ENCODE measurements around the gene HS2ST1. TPM values are rescaled to one million over a fixed set of nuclear protein-coding genes. Genes with fewer than 3 reads are reported as not detected.

The HS2ST1 gene
- total RNA-seq, 1 experiment from 2014 or later, result 35.0 TPM

GRCh38 chr1:87104945-87105344 is 190.5 kb downstream of the HS2ST1 start:
- peaks cover 4% of the 10 kb centered on the region; the same call in 1 of the 2 replicates for H3K9me3 ChIP-seq (ENCODE audit: insufficient read depth, low read depth)
- no peaks in the 10 kb centered on the region for H4K20me1 ChIP-seq (ENCODE audit: insufficient read depth)
- POLR2A ChIA-PET (ENCODE audit: unreplicated experiment), result no interaction called here
- intact Hi-C loops (cut with micrococcal nuclease; ENCODE audit: unreplicated experiment), result no loop called here
- peaks cover 31% of the 10 kb centered on the region for H3K4me1 ChIP-seq (replicated peaks; ENCODE audit: insufficient read depth)
- no TSS peak for BruUV-seq (replicated peaks)
- peaks cover 15% of the 10 kb centered on the region; the same call in 1 of the 2 replicates for H3F3A ChIP-seq (ENCODE audit: insufficient read depth, low read depth)
- peak in 1 of 2 experiments; percentile 63 for DNase-seq
- peak overlapping the region; percentile 44 for H3K4me2 ChIP-seq
- no peaks in the 10 kb centered on the region for H3K79me2 ChIP-seq (ENCODE audit: low read depth)
- no peaks in the 10 kb centered on the region for H3K9me2 ChIP-seq (ENCODE audit: insufficient read depth)
- H3K27ac ChIP-seq, result peak overlapping the region; percentile 63
- H3K4me3 ChIP-seq, result no peak overlapping the region
- H3K36me3 ChIP-seq (ENCODE audit: low read depth), result no peaks in the 10 kb centered on the region
- no peak overlapping the region for H2AFZ ChIP-seq
- H3K27me3 ChIP-seq (ENCODE audit: insufficient read depth, low read depth), result no peaks in the 10 kb centered on the region
- TF ChIP-seq CTCF (conservative IDR thresholded peaks at IDR 0.05), result no peak
- no peak for TF ChIP-seq EZH2 (IDR thresholded peaks at IDR 0.05; ENCODE audit: low read depth)
- CTCF ChIA-PET, result no interaction called here

GRCh38 chr1:87106144-87106543 is 191.7 kb downstream of the HS2ST1 start:
- no peak for DNase-seq
- Histone ChIP-seq H3K27me3 (ENCODE audit: insufficient read depth, low read depth) (no peaks in the 10 kb centered on the region), H4K20me1 (ENCODE audit: insufficient read depth) (no peaks in the 10 kb centered on the region), H3K4me2 (no peak overlapping the region), H3K9me3 (ENCODE audit: insufficient read depth, low read depth) (no peaks in the 10 kb centered on the region), H3K27ac (no peak overlapping the region), H2AFZ (no peak overlapping the region), H3K79me2 (ENCODE audit: low read depth) (no peaks in the 10 kb centered on the region), H3F3A (ENCODE audit: insufficient read depth, low read depth) (peaks cover 15% of the 10 kb centered on the region; the same call in 1 of the 2 replicates), H3K36me3 (ENCODE audit: low read depth) (no peaks in the 10 kb centered on the region), H3K4me3 (no peak overlapping the region), H3K9me2 (ENCODE audit: insufficient read depth) (no peaks in the 10 kb centered on the region), H3K4me1 (replicated peaks; ENCODE audit: insufficient read depth) (peaks cover 31% of the 10 kb centered on the region)
- no TSS peak for BruUV-seq (replicated peaks)
- TF ChIP-seq EZH2 (IDR thresholded peaks at IDR 0.05; ENCODE audit: low read depth), result no peak
- TF ChIP-seq CTCF (conservative IDR thresholded peaks at IDR 0.05), result no peak
- ChIA-PET POLR2A (ENCODE audit: unreplicated experiment) (no interaction called here), CTCF (no interaction called here)
- intact Hi-C loops (cut with micrococcal nuclease; ENCODE audit: unreplicated experiment), result no loop called here

DNA sequence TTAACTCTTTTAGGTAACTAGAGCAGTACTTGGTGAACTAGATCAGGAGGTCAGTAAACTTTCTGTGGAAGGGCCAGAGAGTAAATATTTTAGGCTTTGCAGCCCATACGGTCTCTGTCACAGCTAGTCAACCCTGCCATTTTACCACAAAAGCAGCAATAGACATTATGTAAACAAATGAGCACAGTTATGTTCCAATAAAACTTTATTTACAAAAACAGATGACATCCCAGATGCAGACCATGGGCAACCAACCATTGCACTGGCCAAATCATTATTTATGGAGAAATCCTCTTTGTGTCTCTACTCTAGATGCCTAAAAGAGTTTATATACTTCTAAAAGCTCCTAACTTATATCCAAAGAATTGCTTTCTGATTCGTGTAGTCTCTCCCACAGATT is 192.4 kb downstream of the HS2ST1 start:
- no peak overlapping the region for H3K4me2 ChIP-seq
- H3K79me2 ChIP-seq (ENCODE audit: low read depth), result no peaks in the 10 kb centered on the region
- peaks cover 31% of the 10 kb centered on the region for H3K4me1 ChIP-seq (replicated peaks; ENCODE audit: insufficient read depth)
- CTCF ChIA-PET, result no interaction called here
- POLR2A ChIA-PET (ENCODE audit: unreplicated experiment), result no interaction called here
- H4K20me1 ChIP-seq (ENCODE audit: insufficient read depth), result no peaks in the 10 kb centered on the region
- intact Hi-C loops (cut with micrococcal nuclease; ENCODE audit: unreplicated experiment), result no loop called here
- no peaks in the 10 kb centered on the region for H3K36me3 ChIP-seq (ENCODE audit: low read depth)
- no peaks in the 10 kb centered on the region for H3K9me3 ChIP-seq (ENCODE audit: insufficient read depth, low read depth)
- no TSS peak for BruUV-seq (replicated peaks)
- TF ChIP-seq CTCF (conservative IDR thresholded peaks at IDR 0.05) (no peak), EZH2 (IDR thresholded peaks at IDR 0.05; ENCODE audit: low read depth) (no peak)
- peaks cover 15% of the 10 kb centered on the region; the same call in 1 of the 2 replicates for H3F3A ChIP-seq (ENCODE audit: insufficient read depth, low read depth)
- H3K9me2 ChIP-seq (ENCODE audit: insufficient read depth), result no peaks in the 10 kb centered on the region
- no peaks in the 10 kb centered on the region for H3K27me3 ChIP-seq (ENCODE audit: insufficient read depth, low read depth)
- no peak for DNase-seq
- H3K4me3 ChIP-seq, result no peak overlapping the region
- H3K27ac ChIP-seq, result no peak overlapping the region
- no peak overlapping the region for H2AFZ ChIP-seq

All from PC-9 (cell line).